NCI-H187 (cell line): ENCODE measurements around the gene RANGAP1.

Experiments
- DNase-seq, 2 experiments: peaks; one replicate each; lab custom pipeline; 2025; lab: John Stamatoyannopoulos, UW

The RANGAP1 gene

DNA sequence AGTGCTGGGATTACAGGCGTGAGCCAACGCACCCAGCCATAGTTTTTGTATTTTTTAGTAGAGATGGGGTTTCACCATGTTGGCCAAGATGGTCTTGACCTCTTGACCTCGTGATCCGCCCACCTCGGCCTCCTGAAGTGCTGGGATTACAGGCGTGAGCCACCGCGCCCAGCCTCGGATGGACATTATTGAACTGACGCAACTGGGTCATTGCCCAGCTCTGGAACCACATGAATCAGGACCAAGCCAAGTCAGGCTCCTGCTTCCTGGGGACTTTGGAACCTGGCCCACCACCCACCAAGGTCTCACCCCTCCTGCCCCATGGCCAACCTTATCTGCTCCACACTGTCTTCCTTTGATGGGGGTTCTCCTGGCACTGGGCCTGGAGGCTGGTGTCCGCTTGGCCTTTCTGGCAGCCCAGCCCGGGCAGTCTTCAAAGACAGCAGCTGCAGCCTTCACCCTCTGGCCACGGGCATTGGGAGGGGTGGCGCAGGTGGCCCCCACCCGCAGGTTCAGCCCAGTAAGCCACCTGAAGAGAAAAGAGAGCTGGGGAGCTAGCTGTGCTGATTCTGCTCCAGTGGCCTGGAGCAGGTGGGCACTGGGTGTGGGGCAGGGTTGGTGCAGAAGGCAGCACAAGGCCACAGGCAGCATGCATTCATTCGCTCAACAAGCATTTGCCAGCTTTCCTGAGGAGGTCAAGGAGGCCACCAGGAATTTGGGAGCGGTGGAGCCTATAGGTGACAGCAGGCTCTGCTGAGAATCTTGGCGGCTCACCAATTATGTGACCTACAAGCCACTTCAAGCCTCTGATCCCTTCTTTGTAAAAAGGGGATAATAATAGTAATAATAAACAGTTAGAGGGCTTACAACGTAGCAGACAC is 50.9 kb downstream of the RANGAP1 start:
- DNase-seq, result no peak

DNA sequence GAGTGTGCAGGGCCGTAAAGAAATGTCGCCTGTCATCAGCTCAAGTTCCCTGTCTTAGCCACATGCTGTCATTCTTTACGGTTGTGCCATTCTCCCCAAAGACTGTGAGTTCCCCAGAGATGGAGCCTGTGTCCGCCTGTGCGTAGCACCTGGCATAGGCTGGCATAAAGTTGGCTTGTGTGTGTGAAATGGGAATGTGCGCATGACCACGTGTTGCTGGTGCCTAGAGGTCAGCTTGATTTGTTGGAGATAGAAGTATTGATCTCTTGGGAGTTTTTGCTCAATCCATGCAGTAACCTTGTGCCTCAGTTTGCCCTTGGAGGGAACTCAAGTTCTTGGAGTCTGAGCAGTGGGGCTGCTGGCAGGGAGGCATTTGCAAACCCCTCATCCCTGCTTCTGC is 54.6 kb downstream of the RANGAP1 start:
- no peak for DNase-seq

DNA sequence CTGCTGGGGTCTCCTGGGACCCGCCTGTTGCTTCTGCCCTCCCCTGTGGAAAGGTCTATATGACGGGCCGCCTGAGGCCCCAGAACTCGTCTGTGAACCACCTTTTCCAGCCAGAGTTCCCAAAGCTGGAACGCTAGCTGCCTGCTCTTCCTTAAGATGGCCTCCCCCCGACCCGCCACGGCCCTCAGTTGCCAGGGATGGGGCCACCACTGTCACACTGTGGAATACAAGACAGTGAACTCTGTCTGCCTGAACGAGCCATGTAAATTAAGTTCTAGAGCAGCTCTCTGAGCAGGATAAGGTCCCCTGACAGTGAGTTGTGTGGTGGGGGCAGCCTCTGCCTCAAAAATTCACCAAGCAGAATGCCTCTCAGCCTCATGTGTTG is 55.6 kb downstream of the RANGAP1 start:
- no peak for DNase-seq

DNA sequence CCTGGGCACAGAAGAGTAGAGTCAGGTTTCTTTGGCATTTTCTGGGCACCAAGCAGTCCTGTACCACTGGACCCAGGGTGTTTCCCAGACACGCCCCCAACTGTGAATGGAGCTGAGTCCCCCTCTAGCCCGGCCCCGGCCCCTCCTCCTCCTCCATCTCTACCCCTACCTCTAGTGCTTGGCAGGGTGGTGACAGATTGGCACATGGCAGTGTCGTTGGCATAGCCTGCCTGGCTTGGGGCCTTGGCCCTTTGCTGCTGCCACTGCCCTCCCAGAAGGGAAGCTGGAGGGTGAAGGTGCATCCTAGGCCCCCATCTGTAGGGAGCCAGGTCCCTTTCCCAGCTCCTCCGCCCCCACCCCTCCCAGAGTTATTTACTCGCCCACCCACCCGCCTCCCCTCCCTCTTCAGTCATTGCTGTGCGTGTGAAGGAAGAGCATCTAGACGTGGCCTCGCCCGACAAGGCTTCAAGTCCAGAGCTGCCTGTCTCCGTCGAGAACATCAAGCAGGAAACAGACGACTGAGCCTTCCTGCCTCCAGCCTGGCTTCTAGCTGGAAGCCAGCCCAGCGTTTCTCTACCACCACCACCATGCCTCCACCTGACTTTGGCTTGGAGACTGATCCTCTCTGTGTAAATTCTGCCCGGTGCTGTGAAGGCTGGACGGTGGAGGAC is 56.1 kb downstream of the RANGAP1 start:
- no peak for DNase-seq

DNA sequence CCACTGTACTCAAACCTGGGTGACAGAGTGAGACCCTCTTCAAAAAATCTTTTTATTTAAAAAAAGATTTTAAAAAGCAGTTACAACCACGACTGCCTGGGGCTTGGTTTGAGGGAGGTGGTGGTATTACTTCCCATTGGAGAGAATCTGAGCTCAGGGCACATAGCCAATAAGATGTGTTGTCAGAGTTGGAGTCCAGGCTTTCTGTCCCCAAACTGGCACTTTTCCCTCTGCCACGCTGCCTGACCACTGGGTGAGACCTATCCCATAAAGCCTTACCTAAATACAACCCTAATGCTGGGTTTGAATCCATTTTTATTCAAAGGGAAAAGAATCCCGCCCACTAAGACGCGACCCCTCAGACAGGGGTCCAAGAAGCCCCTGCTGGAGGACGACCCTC is 56.8 kb downstream of the RANGAP1 start:
- no peak for DNase-seq

DNA sequence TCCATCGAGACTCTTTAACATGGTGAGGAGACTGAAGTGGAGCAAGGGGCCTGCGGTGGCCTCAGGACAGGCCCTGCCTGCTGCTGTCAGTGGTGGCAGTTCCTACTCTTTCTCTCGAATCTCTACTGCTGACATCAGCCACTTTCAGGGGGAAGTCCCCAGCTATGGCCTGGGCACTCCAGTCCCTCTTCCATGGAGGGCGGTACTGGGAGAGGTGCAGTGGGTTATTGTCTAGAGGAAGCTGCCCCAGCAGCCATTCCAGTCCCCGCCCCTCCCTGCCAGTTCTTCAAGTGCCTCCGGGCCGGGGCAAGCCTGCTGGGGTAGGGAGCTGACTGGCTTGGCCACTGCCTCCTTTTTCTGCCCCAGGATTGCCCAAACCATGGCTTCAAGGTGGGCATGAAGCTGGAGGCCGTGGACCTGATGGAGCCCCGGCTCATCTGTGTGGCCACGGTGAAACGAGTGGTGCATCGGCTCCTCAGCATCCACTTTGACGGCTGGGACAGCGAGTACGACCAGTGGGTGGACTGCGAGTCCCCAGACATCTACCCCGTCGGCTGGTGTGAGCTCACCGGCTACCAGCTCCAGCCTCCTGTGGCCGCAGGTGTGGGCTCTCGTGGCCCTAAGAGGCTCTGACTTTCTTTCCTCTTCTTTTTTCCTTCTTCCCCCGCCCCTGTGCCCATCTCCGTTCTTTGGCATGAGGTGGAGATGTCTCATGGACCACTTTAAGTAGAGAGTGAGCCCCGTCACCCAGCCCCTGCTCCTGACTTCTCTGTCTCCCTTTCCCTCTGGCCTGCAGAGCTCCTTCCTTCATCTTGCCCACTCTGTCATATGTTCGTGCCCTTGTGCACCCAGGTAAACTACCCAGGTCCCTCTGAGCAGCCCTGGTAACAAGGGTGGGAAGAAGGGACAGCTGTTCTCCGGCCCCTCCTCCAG is 59.0 kb downstream of the RANGAP1 start:
- DNase-seq, result no peak

DNA sequence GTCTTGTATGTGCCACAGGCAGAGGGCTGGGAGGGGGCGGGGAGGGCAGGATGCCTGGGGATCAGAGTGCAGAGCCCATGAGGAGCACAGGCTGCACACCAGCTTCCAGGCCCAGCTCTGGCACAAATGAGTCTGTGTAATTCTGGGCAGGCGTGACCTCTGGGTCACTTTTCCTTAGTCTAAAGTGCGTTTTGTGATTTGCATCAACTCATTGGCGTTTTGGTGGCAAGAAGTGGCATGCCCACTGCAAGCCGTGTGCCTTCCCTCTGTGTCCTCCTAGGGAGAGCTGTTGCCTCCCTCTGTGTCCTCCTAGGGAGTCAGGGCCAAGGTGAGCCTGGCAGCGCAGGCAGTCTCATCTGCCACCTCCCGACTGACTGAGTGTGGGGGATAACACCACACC is 62.5 kb downstream of the RANGAP1 start:
- DNase-seq, result no peak

DNA sequence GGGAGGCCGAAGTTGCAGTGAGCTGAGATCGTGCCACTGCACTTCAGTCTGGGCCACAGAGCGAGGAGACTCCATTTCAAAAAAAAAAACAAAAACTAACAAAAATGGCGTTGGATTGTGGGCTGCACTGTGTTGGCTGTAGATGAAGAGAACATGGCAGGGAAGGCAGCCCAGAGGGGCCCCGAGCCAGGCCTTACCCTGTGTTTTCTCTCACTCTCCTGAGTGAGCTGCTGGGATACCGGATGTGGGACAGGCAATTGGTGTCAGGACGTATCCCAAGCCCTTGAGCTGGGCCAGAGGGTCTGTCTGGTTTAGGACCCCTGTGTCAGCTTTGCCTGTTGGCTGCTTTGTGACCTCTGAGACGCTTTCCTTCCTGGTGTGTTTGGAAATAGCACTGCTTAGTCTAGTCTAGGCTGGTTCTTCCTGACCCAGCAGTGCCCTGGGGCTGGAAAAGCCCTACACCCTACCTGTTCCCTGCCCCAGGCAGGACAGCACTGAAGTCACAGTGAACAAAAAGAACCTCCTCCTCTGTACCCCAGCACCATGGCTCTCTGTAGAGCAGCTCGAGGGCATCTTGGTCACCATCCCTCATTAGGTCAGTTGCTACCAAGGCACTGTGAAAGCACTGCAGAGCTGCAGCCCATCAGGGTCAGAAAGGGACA is 63.0 kb downstream of the RANGAP1 start:
- no peak for DNase-seq

DNA sequence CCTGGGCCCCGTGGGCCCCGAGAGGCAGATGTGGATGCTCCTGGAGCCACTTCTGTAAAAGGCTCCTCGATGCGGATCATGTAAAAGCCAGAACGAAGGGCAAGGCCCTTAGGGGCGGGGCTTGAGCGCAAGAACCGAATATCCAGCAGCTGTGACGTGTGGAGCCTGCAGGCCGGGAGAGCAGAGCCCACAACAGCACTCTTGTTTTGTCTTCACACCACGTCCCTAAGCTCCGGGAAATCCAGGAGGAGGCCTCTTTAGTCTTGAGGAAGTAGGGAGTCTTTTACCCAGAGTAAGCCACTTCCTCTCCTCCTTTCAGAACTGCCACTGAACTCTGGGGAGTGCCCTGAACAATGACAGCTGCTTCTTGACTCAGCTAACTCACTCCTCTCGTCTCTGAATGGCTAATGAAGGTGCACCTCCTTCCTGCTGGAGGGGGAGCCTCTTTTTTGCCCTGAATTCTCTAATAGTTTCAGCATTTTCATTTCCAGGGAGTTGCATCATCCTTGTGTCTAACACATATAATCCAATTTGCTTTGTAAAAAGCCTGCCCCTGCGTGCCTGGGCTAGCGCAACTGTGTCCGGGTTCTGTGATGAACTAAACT is 68.3 kb downstream of the RANGAP1 start:
- peak in 1 of 2 experiments; percentile 9 for DNase-seq

DNA sequence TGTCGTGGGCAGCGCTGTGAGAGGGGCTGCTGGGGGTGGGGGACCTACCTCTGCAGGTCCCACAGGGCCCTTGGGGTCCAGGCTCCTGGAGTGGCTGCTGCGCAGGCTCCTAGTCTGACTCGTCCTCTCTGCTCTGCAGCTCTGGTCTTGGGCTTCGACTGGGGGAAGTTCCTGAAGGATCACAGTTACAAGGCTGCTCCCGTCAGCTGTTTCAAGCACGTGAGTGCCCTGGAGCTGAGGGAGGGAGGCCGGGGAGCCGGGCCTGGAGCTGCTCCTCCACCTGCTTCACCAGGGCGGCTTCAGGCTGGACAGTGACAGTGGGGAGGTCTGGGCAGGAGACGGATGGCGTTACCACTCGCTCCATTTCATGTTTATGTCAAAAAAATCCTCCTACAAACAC is 69.0 kb downstream of the RANGAP1 start:
- DNase-seq, result no peak

DNA sequence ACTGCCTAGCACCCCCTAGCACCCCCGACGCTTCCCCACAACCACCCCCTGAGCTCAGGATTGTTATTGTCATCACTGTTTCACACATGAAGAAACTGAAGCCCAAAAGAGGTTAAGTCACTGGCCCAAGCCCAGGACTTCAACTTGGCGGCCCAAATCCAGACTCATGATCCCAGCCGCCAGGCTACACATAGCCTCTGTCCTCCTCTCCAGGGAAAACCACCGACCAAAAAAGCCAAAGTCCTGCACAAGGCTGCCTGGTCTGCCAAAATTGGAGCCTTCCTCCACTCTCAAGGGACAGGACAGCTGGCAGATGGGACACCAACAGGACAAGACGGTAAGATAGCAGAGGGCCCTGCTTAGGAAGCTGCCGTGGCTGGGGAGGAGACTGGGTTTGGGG is 70.1 kb downstream of the RANGAP1 start:
- no peak for DNase-seq

DNA sequence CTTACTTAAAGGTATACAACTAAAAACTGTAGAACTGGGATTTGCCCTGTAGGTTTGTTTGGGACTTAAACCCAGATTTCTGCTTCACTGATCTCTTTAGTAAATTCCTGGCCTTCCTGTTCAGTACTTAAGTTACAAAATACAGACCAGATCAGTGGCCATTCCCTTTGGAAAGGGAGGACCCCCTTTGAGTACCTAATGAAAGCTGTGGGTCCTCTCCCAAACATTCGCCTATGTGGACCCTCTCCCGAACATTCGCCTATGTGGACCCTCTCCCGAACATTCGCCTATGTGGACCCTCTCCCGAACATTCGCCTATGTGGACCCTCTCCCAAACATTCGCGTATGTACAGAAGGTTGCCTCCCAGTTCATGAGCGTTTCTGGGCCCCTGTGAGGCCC is 70.6 kb downstream of the RANGAP1 start:
- DNase-seq, result no peak

DNA sequence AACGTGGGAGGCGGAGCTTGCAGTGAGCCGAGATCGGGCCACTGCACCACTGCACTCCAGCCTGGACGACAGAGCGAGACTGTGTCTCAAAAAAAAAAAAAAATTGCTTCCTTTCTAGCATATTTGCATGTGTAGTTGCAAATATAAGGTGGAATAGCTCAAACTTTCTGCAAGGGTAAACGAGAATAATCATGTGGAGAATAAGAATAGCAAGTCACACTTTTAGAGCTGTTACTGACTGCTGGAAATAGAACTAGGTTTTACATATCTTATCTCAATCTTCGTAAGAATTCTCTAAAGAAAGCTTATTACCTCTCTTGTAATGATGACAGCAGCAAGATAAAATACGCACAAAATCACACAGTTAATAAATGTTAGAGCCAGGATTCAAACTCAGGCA is 79.3 kb downstream of the RANGAP1 start:
- no peak for DNase-seq

DNA sequence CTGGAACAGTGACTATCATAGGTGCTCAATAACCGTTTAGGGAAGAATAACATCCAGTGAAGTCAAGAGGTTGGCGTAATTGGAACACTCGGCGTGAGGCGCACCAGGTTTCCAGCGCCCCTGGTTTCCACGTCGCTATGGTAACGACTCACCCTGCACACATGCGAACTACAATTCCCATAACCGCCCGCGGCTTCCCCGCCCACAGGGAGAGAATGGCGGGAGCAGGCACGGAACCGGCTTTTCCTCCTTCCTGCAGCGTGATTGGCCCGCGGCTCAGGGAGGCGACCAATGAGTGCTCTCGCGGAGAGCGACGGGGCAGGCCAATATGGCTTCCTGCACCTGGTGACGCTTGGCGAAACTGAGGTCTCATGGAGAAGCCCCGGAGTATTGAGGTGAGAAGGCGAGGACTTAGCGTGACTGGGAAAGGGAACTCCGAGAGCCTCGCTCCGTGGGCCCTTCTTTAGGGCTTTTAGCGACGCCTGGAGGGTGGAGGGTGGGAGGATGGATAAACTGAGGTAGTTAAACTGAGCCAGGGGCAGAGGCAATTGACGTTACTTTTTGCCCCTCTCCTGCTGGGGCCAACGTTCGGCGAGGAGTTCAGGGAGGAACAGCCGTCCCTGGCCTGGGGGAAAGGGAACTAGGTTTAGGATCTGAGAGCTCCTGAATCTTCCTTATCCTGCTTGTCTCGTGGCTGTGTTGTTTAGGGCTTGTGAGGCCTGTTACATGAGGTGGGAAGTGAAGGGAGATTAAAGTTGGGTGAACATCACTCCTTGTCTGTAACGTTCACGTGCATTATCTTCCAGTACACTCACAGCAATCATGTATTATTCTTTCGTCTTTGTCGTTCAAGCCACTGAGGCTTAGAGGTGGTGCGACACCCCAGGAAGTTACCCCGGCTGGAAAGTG is 80.7 kb downstream of the RANGAP1 start, which contains the start of gene L3MBTL2:
Gene L3MBTL2 (plus strand): TSS at position 321 of the 909 bp plus-strand sequence. CDS start 51 bp downstream, at position 372.
- DNase-seq, result peak; percentile 76 to 91

DNA sequence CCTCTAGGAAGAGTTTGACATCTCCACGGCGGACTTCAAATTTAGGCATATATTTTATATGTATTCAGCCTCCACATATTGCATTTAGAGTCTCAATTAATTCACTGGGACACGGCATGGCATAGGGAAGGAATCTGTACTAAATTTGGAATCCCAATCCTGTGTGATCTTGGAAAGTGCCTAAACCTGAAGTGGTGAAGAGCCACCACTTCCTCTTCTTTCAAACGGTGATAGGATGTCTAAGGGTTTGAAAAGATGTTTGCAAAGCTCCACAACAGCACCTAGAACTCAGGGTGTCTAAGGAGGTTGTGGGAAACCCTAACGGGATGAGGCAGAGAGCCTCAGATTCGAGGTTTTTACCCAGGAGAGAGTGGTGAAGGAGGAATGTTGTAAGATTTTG is 81.9 kb downstream of the RANGAP1 start:
- DNase-seq, result no peak

DNA sequence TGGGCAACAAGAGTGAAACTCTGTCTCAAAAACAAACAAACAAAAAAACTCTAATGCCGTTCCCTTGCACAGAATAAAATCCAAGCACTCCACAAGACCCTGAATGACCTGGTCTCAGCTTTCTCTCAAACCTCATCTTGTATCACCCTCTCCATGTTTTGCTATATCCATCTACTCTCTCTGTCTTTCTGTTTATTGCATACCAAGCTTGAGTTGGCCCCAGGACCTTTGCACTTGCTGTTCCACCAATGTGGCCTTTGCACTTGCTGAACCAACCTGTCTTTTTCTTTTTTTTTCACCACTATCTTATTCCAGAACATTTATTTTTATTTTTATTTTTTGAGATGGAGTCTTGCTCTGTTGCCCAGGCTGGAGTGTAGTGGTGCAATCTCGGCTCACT is 82.9 kb downstream of the RANGAP1 start:
- DNase-seq, result no peak

DNA sequence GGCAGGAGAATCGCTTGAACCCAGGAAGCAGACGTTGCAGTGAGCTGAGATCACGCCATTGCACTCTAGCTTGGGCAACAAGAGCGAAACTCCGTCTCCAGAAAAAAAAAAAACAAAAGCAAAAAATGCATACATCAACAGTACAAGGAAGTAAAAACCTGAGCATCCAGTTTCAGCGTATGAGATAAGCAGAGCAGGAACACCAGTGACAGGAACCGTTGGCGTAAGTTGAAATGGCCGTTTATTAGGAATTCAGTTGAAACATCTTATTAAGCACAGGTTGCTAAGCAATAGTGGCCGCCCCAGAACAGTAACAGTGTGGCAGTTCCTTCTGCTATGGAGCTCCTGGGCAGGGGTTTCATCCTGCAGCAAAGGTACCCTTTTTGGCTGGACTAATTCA is 84.8 kb downstream of the RANGAP1 start:
- no peak for DNase-seq

DNA sequence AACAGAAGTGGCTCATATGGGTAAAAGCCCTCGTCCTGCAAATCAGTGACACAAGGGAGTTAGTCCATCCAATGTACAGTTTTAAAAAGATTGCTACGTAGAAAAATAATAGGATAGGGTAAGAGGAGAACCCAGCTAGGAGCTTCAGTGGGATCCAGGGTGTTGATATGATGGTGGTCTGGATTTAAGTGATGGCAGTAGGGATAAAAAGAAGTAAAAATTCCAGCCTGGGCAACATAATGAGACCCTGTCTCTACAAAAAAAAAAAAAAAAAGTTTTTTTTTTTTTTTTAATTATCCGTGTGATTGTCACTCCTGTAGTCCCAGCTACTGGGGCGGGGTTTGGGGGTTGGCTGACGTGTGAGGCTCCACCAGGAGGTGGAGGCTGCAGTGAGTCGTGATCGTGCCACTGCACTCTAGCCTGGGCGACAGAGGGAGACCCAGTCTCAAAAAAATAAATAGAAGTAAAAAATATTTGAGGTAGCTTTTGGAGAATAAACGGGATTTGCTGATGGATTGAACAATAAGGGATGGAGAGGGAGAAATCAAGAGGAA is 87.9 kb downstream of the RANGAP1 start:
- no peak for DNase-seq

DNA sequence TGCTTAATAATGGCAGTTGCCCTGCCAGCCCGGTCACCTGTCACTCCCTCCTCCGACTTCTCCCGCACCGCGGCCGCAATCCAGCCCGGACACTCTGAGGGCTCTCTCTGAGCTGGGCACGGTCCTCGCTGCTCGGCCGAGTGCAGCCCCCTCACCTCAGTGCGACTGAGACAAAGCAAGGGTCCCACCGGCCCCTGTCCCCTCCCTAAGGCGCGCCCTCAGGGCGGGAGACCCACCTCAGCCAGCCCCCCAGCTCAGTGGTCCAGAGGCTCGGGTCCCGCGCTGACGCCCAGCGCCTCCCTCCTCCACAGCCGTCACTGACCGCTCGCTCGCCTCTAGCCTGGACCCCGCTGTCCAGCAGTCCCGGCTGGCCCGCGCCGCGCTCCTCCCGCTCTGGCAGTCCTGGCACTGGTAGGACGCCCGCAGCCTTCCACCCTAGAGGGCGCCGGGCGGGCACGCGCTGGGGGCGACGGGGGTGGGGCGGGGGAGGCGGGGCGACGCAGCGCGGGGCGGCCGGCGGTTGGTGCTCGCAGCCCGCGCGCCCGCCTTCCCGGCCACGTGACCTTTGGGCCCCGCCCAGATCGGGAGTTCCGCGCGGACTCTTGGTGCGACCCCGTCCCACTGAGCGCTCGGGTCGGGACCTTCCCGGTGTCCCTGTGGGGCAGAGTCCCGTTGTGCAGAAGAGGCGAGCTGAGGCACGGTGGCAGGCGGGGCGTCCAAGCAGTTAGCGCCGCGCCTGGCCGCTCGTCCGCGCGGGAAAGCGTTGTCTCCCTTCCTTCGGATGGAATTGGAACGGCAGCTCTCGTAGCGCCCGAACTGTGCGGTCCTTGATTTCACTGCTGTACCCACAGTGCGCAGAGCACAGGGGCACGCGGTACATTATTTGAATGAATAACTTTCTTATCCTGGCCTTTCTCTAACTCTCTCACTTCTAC is 88.7 kb downstream of the RANGAP1 start:
- peak; percentile 38 to 43 for DNase-seq
